NT2/D1 (cell line): ENCODE measurements around the gene UBE2Z.
A peak's percentile ranks its signal among the peaks of the same experiment; 100 is the strongest.
"Not testable (repeated sequence)": the region's sequence is repeated elsewhere in the genome, so short reads cannot be mapped to it uniquely, and the experiment has no call there.

Experiments
- DNase-seq: peaks from one replicate; pipeline ENCODE4 v3.0.0-alpha.2; 2011; ENCODE audit warnings: low read depth, low spot score
- H3K27me3 ChIP-seq: 2 replicates; pipeline ENCODE4 v1.6.0; 2011; ENCODE audit warnings: mild to moderate bottlenecking; ENCODE audit not compliant: insufficient read length, insufficient read depth
- H3K36me3 ChIP-seq: 2 replicates; pipeline ENCODE4 v1.6.1; 2011; ENCODE audit warnings: mild to moderate bottlenecking, low read length, mixed read lengths; ENCODE audit not compliant: insufficient read depth, insufficient read length
- H3K4me1 ChIP-seq: 2 replicates; pipeline ENCODE4 v1.5.1; 2011; ENCODE audit not compliant: insufficient read depth, insufficient read length
- H3K4me3 ChIP-seq: 2 replicates; pipeline ENCODE4 v1.5.1; 2011; ENCODE audit warnings: low read depth; ENCODE audit not compliant: insufficient read length
- H3K9ac ChIP-seq: 2 replicates; pipeline ENCODE4 v1.6.0; 2011; ENCODE audit warnings: low read depth; ENCODE audit not compliant: insufficient read length
- H3K9me3 ChIP-seq: 2 replicates; pipeline ENCODE4 v1.5.1; 2011; ENCODE audit warnings: mild to moderate bottlenecking, low read length; ENCODE audit not compliant: insufficient read depth
- SUZ12 ChIP-seq: IDR thresholded peaks from 2 replicates; pipeline ENCODE4 v1.6.1; 2011; ENCODE audit not compliant: insufficient read length, insufficient read depth; ENCODE audit errors: extremely low read depth
- YY1 ChIP-seq: IDR thresholded peaks from 2 replicates; pipeline ENCODE4 v1.6.1; 2011; ENCODE audit not compliant: insufficient read length, insufficient read depth
- ZNF274 ChIP-seq: IDR thresholded peaks from 2 replicates; pipeline ENCODE4 v1.6.1; 2011; ENCODE audit warnings: mild to moderate bottlenecking, low read depth, low read length

UBE2Z gene

DNA sequence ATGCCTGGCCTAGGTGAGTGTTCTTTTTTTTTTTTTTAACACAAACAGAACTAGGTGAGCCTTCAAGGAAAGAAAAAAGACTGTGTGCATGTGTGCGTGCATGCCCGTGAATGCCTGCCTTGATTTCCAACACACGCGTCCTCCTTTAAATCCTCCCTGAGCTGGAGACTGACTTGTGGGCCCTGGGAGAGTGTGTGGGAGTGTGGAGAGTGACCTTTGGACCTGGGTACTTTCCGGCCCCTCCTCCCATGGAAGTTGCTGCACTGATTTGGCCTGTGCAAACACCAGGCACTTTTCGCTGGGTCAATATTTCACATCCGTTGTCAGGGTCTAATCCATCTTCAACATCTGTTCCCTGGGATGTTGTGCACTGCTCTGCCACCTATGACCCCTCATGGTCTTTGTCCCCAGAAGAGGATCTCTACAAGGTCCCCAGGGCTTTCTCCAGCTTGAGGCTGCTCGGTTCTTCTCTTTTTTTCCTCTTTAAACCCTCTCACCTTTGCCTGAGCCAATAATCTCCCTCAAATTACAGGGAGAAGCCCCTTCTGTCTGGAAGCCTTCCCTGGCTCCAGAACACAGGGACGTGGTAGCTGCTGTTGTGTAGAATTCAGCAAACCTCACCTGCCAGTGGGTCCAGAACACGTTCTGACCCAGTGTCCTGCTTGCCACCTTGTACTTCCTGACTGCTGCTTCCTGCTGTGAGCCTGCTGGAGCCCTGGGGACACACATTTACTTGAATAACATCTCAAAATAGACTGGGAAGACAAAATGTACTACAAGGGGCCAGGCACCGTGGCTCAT, 36.5 kb upstream of the UBE2Z start:
- H3K9ac ChIP-seq: no peak overlapping the region
- TF ChIP-seq YY1 (no peak), SUZ12 (no peak), ZNF274 (no peak)

GRCh38 chr17:48872409-48872808, 35.8 kb upstream of the UBE2Z start:
- H3K4me3 ChIP-seq, H3K9ac ChIP-seq, DNase-seq, H3K9me3 ChIP-seq, H3K27me3 ChIP-seq, H3K4me1 ChIP-seq, H3K36me3 ChIP-seq: not testable (repeated sequence)

More for the DNA sequence above, 36.5 kb upstream of the UBE2Z start:
- Histone ChIP-seq H3K4me3 (no peak overlapping the region), H3K9me3 (no peaks in the 10 kb centered on the region), H3K27me3 (no peaks in the 10 kb centered on the region), H3K4me1 (peaks cover 2% of the 10 kb centered on the region), H3K36me3 (no peaks in the 10 kb centered on the region)
- no peak for DNase-seq

DNA sequence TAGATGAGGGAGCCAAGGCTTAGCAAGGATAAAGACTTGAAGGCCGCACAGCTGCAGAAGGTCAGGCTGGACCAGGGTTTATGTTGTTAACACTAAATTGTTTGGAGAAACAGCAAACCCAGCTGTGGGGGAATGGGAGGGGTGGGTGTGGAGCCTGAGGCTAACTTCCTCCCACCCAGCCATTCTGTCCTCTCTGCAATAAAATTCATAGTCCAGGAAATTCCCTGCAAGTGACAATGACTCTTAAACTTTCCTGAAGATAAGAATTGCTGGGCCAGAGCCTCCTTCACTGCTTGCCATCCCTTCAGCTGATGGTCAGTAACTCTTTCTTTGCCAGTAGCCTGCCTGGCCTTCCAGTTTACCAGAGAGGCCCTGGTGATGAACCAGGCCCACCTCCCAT, 35.0 kb upstream of the UBE2Z start:
- Histone ChIP-seq H3K9ac (peak overlapping the region; percentile 16), H3K27me3 (no peaks in the 10 kb centered on the region), H3K4me1 (peaks cover 2% of the 10 kb centered on the region), H3K36me3 (no peaks in the 10 kb centered on the region), H3K4me3 (no peak overlapping the region), H3K9me3 (no peaks in the 10 kb centered on the region)
- DNase-seq: no peak
- TF ChIP-seq SUZ12: no peak

DNA sequence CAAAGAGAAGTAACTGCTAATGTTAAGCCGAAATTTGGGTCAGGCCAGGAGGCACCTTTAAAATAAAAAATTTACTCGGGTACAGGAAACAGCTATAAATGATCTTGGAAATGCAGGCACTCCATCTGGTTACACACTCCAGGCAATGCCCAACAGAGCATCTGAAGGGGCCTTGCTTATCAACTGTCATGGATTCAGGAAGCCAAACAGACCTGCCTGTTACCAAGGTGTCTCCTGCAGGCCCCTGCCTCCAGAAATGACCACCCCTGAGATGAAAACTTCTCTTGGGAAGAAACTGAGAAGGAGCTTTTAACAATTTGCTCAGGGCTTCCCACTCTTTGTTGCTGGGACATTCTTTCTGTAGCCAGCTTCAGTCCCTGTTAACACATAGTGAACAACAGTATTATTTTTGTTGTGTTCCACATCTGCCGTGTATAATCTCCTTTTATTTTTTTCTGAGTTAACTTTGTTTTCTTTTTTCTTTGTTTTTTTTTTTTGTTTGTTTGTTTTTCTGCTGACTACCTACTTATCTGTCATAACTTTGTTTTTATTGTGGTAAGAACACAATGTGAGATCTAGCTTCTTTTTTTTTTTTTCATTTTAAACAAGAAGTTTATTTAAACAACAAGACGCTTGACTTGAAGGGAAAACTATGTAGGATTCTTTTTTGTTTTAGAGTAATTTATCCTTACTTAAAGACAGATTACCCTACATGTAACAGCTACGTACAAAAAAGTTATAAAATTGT, 34.3 kb upstream of the UBE2Z start:
- TF ChIP-seq YY1 (no peak), ZNF274 (no peak), SUZ12 (no peak)
- no peak overlapping the region for H3K9ac ChIP-seq
- DNase-seq: no peak
- H3K27me3 ChIP-seq: no peaks in the 10 kb centered on the region
- H3K36me3 ChIP-seq: no peaks in the 10 kb centered on the region
- H3K4me1 ChIP-seq: peaks cover 2% of the 10 kb centered on the region
- H3K9me3 ChIP-seq: no peaks in the 10 kb centered on the region
- no peak overlapping the region for H3K4me3 ChIP-seq

- TF ChIP-seq SUZ12 (no peak), YY1 (no peak), ZNF274 (no peak)
- Histone ChIP-seq H3K9me3 (no peaks in the 10 kb centered on the region), H3K9ac (no peak overlapping the region), H3K4me1 (no peaks in the 10 kb centered on the region), H3K27me3 (no peaks in the 10 kb centered on the region), H3K4me3 (no peak overlapping the region), H3K36me3 (no peaks in the 10 kb centered on the region)
- peak; percentile 68 for DNase-seq
Measured at GRCh38 chr17:48878920-48879898, 29.0 kb upstream of the UBE2Z start.

- no peak for DNase-seq
- H3K9ac ChIP-seq: no peak overlapping the region
- no peaks in the 10 kb centered on the region for H3K4me1 ChIP-seq
- no peaks in the 10 kb centered on the region for H3K36me3 ChIP-seq
- TF ChIP-seq ZNF274 (no peak), YY1 (no peak), SUZ12 (no peak)
- no peaks in the 10 kb centered on the region for H3K9me3 ChIP-seq
- no peak overlapping the region for H3K4me3 ChIP-seq
- no peaks in the 10 kb centered on the region for H3K27me3 ChIP-seq
Measured at GRCh38 chr17:48882272-48882671, 25.9 kb upstream of the UBE2Z start.

DNA sequence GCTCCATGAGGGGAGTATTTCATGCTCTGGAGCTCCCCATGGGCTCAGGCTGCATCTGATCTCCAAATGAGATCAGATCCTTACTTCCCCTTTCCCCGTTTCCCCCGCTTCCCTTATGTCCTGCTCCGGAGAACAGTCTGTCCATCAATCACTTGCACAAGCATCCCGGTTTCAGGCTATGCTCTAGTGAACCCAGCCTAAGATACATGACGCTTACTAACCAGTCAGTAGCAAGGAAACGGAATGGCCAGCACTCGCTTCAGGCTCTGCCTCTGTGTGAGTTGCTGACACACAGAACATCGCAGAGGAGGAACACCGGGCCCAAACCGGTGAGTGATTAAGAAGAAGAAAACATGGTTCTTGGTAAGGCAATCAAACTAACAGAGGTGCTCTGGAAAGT, 25.0 kb upstream of the UBE2Z start:
- Histone ChIP-seq H3K4me1 (no peaks in the 10 kb centered on the region), H3K36me3 (no peaks in the 10 kb centered on the region), H3K9ac (no peak overlapping the region), H3K9me3 (no peaks in the 10 kb centered on the region), H3K27me3 (no peaks in the 10 kb centered on the region), H3K4me3 (no peak overlapping the region)
- TF ChIP-seq ZNF274 (no peak), YY1 (no peak), SUZ12 (no peak)
- no peak for DNase-seq
